ACC112 (cell line): Measurements from ENCODE around the gene CCDC197.
A peak's percentile ranks its signal among the peaks of the same experiment; 100 is the strongest.

Source experiments
- H2AFZ ChIP-seq: fragments of 200-600 bp; sonication (generic); one replicate; pipeline ENCODE4 v1.6.0; 2017; ENCODE audit warnings: antibody characterized with exemption, low read length; ENCODE audit not compliant: unreplicated experiment
- H3K27ac ChIP-seq: fragments of 200-600 bp; sonication (generic); 2 replicates; pipeline ENCODE4 v1.5.1; 2014; ENCODE audit warnings: low read depth, mild to moderate bottlenecking, antibody characterized with exemption, low read length, moderate library complexity
- H3K27me3 ChIP-seq: fragments of 200-600 bp; sonication (generic); 2 replicates; pipeline ENCODE4 v1.6.1; 2014; ENCODE audit warnings: mild to moderate bottlenecking, antibody characterized with exemption, low read length, moderate library complexity, mixed read lengths; ENCODE audit not compliant: insufficient read depth
- H3K36me3 ChIP-seq: fragments of 200-600 bp; sonication (generic); 2 replicates; pipeline ENCODE4 v1.6.1; 2016; ENCODE audit warnings: mild to moderate bottlenecking, antibody characterized with exemption, low read length, moderate library complexity, mixed read lengths; ENCODE audit not compliant: insufficient read depth
- H3K4me1 ChIP-seq: fragments of 200-600 bp; sonication (generic); one replicate; pipeline ENCODE4 v1.6.1; 2016; ENCODE audit warnings: low read length, mixed read lengths; ENCODE audit not compliant: insufficient read depth, unreplicated experiment, control insufficient read depth
- H3K4me3 ChIP-seq: fragments of 200-600 bp; sonication (generic); 2 replicates; pipeline ENCODE4 v1.5.1; 2014; ENCODE audit warnings: mild to moderate bottlenecking, low read depth, low read length
- H3K79me2 ChIP-seq: fragments of 200-600 bp; sonication (generic); one replicate; pipeline ENCODE4 v1.6.0; 2016; ENCODE audit warnings: low read length; ENCODE audit not compliant: control insufficient read depth, unreplicated experiment, insufficient read depth

The CCDC197 gene

DNA sequence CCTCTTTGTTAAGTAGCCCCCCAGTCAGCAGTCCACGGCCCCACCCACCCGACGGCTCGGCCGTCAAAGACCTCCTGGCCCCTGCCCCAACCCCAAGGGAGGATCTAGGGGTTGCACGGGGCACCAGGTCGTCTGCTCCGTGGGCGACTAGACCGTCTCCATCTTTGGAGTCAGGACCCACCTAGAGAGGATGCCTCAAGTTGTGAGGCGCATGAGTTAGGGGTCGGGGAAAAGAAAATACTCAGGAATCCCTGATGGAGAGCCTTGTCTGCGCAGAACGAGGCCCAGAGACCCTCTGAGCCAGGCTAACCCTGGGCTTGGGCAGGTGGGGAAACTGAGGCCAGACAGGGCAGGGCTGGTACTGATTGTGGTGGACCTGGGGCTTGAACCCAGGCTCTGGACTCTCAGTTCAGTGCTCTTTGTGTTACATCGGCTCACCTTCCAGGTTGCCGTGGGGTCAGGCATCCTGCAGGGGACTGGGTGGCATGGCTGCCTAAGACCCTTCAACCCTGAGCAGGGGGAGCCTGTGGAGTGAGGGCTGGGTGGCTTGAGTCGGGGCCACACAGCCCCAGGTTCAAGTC, 29.9 kb downstream of the CCDC197 start:
- Histone ChIP-seq H3K27me3 (no peaks in the 10 kb centered on the region), H3K4me1 (no peaks in the 10 kb centered on the region), H2AFZ (peak overlapping the region; percentile 86), H3K27ac (no peak overlapping the region), H3K79me2 (no peaks in the 10 kb centered on the region), H3K36me3 (no peaks in the 10 kb centered on the region), H3K4me3 (peak overlapping the region; percentile 79)

DNA sequence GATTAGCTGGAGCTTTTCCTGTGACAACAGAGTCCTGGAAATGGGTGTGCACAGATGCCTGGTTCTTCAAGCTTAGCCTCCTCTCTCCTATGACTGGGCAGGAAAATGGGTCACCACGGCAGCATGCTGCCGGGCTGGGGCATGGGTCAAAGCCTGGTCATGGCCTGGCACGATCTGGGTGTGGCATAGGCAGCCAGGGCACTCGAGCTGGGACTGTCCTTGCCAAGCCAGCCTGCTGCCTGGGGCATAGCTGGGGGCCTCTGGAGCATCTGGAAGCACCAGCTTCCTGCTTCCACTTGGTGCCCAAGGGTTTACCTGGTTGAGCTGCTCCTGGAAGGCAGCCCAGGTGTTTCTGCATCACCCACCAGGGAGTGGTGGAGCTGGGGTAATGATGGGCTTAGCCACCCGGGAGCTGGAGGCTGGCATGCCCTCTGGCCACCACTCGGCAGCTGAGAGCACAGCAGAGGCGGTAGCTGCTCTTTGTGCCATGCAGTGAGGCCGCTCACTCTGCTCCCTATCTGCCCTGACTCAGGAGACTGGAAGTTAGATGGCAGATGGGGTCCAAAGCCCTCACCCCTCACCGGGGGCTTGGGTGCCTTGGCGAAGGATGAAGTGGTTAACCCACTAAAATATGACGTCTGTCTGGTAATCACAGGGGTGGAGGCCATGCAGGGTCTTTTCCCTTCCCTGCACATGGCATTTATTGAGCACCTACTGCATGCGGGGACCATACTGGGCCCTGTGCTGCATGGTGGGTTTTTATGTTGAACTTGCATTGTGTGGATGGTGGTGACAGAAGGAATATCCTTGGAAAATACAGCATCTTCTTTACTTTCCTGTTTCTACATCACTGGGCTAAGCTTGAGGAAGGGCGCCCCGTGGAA, 30.7 kb downstream of the CCDC197 start:
- no peaks in the 10 kb centered on the region for H3K27me3 ChIP-seq
- no peaks in the 10 kb centered on the region for H3K36me3 ChIP-seq
- no peak overlapping the region for H2AFZ ChIP-seq
- no peak overlapping the region for H3K27ac ChIP-seq
- H3K79me2 ChIP-seq = no peaks in the 10 kb centered on the region
- H3K4me3 ChIP-seq = no peak overlapping the region
- H3K4me1 ChIP-seq = no peaks in the 10 kb centered on the region

DNA sequence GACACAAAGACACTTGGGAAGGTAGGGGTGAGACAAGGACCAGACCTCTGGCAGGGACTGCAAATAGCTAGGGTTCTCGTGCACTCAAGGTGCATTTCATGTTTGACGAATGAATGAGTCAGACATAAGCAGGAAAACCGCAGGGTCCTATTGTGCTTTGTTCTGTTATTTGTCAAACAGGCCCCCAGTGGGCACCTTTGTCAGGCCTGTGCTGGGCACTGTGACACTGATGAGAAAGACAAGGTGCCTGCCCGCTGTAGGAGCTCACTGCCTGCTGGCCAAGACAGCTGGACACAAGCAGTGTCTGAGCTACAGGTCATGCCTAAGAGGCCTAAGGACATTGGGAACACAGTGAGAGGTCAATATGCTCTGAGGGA, 31.3 kb downstream of the CCDC197 start:
- H3K27me3 ChIP-seq = no peaks in the 10 kb centered on the region
- H3K4me1 ChIP-seq = no peaks in the 10 kb centered on the region
- no peaks in the 10 kb centered on the region for H3K36me3 ChIP-seq
- H3K79me2 ChIP-seq = no peaks in the 10 kb centered on the region
- H3K27ac ChIP-seq = no peak overlapping the region
- no peak overlapping the region for H3K4me3 ChIP-seq
- H2AFZ ChIP-seq = no peak overlapping the region

DNA sequence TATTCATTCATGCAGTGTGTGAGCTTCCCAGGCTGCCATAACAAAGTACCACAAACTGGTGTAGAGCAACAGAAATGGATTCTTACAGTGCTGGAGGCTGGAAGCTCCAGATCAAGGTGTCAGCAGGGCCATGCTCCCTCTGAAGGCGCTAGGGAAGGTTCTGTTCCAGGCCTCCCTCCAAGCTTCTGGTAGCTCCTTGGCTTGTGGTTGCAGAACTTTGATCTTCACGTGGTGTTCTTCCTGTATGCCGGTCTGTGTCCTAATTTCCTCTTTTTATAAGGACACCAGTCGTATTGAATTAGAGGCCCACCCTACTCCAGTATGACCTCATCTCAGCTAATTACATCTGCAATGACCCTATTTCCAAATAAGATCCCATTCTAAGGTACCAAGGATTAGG, 32.2 kb downstream of the CCDC197 start:
- Histone ChIP-seq H3K27me3 (no peaks in the 10 kb centered on the region), H3K27ac (no peak overlapping the region), H3K79me2 (no peaks in the 10 kb centered on the region), H3K36me3 (no peaks in the 10 kb centered on the region), H2AFZ (no peak overlapping the region), H3K4me3 (no peak overlapping the region), H3K4me1 (no peaks in the 10 kb centered on the region)

DNA sequence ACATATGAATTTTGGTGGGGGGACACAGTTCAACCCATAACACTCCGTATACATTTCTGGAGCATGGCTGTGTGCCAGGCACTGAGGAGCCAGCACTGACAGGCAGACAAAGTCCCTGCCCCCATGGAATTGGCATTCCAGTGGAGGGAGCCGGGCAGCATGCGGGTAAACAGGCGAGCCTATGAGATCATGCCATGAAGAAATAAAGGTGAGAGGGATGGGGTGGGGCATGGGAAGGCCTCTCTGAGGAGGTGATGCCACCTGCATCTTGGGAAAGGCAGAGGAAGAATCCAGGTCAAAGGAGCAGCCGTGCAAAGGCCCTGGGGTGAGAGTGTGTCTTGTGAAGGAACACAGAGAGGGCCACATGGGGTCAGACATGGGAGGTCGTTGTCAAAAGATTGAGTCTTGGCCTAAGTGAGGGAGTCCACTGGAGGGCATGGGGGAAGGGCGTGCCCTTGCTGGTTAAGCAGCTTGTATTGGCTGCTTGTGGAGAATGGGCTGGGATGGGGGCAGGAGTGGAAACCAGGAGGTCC, 32.6 kb downstream of the CCDC197 start:
- no peaks in the 10 kb centered on the region for H3K36me3 ChIP-seq
- no peaks in the 10 kb centered on the region for H3K4me1 ChIP-seq
- H3K4me3 ChIP-seq = no peak overlapping the region
- H2AFZ ChIP-seq = no peak overlapping the region
- H3K79me2 ChIP-seq = no peaks in the 10 kb centered on the region
- no peaks in the 10 kb centered on the region for H3K27me3 ChIP-seq
- H3K27ac ChIP-seq = no peak overlapping the region

DNA sequence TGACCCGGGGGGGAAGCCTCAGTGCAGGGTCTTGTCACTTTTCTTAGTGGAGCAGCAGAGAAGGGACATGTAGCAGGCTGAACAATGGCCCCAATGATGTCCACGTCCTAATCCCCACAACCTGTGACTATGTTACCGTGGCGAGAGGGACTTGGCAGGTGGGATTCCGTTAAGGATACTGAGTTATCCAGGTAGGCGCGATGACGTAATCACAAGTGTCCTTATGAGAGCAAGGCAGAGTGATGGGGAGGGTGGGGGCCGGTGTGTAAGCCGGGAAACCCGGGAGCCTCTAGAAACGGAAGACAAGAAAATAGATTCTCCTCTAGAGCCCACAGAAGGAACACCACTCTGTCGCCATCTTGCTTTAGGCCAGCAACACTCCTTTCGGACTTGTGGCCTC, 33.5 kb downstream of the CCDC197 start:
- Histone ChIP-seq H3K4me1 (no peaks in the 10 kb centered on the region), H3K79me2 (no peaks in the 10 kb centered on the region), H3K4me3 (no peak overlapping the region), H3K27ac (no peak overlapping the region), H3K36me3 (no peaks in the 10 kb centered on the region), H2AFZ (no peak overlapping the region), H3K27me3 (no peaks in the 10 kb centered on the region)

DNA sequence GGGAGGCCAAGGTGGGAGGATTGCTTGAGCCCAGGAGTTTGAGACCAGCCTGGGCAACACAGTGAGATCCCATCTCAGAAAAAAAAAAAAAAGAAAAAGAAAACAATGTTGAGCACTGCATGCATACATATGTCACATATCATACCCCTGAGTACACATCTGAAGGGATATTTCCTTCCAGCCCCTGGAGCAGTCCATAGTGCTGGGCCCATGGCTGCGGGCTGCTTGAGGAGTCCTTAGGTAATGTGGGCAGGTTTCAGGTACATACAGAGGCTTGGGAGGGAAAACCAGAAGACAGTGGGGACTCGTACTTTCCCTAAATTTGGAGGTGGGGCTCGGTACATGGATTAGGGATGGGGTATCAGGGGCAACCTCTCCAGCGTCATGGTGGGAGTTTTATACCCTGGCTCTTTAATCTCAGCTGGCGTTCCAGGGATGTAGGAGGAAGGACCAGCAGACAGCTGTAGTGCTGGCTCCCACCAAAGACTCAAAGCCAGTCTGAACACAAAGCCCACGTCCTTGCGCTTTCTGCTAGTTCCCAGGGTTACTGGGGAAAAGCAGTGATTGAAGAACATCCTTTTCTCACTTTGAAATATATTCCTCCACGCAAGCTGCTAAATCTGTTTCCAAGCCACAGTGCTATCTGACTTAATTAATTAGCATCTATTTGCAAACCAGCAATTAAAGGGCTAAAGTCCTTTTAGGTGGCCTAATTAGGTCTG, 34.2 kb downstream of the CCDC197 start:
- Histone ChIP-seq H3K36me3 (no peaks in the 10 kb centered on the region), H3K79me2 (no peaks in the 10 kb centered on the region), H3K4me3 (no peak overlapping the region), H3K27ac (no peak overlapping the region), H3K27me3 (no peaks in the 10 kb centered on the region), H2AFZ (no peak overlapping the region), H3K4me1 (no peaks in the 10 kb centered on the region)

DNA sequence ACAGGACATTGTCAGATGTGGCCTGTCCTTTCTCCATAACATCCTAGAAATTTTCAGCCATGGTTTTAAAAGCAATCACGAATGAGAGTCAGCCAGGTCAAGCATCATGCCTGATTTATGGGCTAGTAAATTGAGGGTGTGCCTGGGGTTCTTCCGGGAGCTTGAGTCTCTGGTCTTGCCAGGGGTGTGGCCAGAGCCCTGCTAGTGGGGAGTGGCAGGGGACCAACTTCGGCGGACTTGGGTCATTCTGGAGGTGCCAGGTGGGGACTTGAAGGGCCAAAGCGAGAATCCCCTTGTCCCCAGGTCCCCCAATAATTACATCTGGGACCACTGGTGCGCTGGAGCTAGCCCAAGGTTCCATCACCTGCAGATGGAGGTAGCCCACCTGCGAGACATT, 34.8 kb downstream of the CCDC197 start:
- H3K27ac ChIP-seq = no peak overlapping the region
- H3K79me2 ChIP-seq = no peaks in the 10 kb centered on the region
- H3K36me3 ChIP-seq = no peaks in the 10 kb centered on the region
- H3K27me3 ChIP-seq = no peaks in the 10 kb centered on the region
- H2AFZ ChIP-seq = no peak overlapping the region
- no peaks in the 10 kb centered on the region for H3K4me1 ChIP-seq
- H3K4me3 ChIP-seq = no peak overlapping the region

DNA sequence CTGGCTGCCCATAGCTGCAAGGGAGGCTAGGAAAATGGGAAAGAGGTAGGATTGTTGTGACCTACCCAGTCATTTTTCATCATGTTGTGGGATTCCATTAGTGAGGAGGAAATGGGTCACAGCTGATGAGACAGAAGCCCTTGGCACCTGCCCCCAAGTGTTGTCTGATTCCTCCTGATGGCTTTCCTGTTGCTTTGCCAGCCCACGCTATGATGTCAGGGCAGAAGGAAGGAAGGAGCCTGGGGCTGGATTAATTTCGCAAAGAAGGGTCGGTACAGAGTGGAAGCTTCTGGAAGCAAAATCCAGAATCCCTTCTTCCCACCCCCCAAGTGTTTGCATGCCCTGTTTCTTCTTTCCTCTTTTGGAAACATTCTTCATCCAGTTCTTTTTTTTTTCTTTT, 37.8 kb downstream of the CCDC197 start:
- Histone ChIP-seq H2AFZ (no peak overlapping the region), H3K79me2 (no peaks in the 10 kb centered on the region)

DNA sequence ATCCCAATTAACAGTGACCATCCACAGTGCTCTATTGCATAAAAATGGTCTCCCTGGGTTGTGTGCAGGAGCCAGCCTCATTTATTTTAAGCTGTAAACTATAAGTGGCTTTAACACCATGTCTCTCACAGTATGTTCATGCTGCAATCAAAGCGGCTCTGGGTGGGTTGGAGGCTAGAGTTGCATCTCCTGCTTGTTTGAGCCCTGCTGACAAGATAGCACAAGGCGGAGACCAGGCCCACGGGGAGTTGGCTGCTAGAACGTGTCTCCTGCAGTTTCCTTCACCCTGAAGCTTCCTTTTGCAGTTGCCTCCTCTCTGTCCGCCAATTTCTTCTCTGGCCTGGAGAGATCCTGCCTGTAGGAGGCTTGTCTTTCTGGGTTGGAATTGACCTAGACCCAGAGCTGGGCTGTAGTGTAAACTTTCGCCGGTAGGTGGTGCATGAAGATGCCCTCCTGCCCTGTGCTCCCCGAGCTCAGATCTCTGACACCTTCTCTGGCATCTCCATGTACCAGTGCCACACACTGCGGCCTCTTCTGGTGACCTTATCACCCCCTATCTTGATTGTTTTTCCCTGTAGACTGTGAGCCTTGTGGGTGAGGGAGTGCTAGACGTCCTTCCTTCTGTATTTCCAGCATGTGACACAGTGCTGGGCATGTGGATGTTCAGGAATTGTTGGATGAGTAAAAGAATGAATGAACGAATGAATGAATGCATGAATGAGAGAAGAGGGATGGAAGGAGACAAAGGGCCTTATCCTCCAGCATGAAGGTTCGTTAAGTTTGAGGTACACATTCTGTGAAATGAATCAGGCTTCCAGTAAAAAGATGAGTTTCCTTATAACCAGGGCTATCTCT, 39.4 kb downstream of the CCDC197 start:
- H3K4me3 ChIP-seq = no peak overlapping the region
- peaks cover 1% of the 10 kb centered on the region for H3K4me1 ChIP-seq
- no peak overlapping the region for H2AFZ ChIP-seq
- no peaks in the 10 kb centered on the region for H3K79me2 ChIP-seq
- no peaks in the 10 kb centered on the region for H3K36me3 ChIP-seq
- no peak overlapping the region for H3K27ac ChIP-seq
- H3K27me3 ChIP-seq = no peaks in the 10 kb centered on the region

More for the DNA sequence above, 37.8 kb downstream of the CCDC197 start:
- no peaks in the 10 kb centered on the region for H3K36me3 ChIP-seq
- no peaks in the 10 kb centered on the region for H3K27me3 ChIP-seq
- H3K4me1 ChIP-seq = no peaks in the 10 kb centered on the region
- no peak overlapping the region for H3K27ac ChIP-seq
- no peak overlapping the region for H3K4me3 ChIP-seq
